ENCODE results near the gene CRELD1.

- TF ChIP-seq POLR2AphosphoS5 (IDR thresholded peaks at IDR 0.05; ENCODE audit: low read depth, low read length), result no peak
- TF ChIP-seq REST (IDR thresholded peaks at IDR 0.05; ENCODE audit: insufficient read depth in 1 of 2, low read depth in 2 of 2, low read length in 2 of 2), result no peak
Observed at GRCh38 chr3:9949626-9950025, 16.0 kb downstream of the CRELD1 start.

Measured in PFSK-1 (cell line).